Stimulated activated naive B cell treated with anti-CD40 and anti-IgM and Interleukin-4, amounts not matched to agents 10 μg/mL and 1 μg/mL and 100 μg/mL, for 72 hours (primary cell): Measurements from ENCODE around the gene PEX5L.
"Not testable (repeated sequence)": the region's sequence is repeated elsewhere in the genome, so short reads cannot be mapped to it uniquely, and the experiment has no call there.

Experiments
- ATAC-seq, 2 donors: fragments of 150-1000 bp; cut with Tn5 transposase; replicated peaks; 2 replicates each; pipeline ENCODE4 v1.10.0; 2021; ENCODE audit warnings: moderate library complexity in 1 of 2
- DNase-seq: peaks from one replicate; pipeline ENCODE4 v3.0.0; 2021
- H3K27ac Mint-ChIP-seq: one replicate; pipeline ENCODE4 v1.8.0; 2022; ENCODE audit warnings: mild to moderate bottlenecking, mixed read lengths
- H3K27me3 Mint-ChIP-seq, 2 donors: one replicate each; pipeline ENCODE4 v1.8.0; 2022; ENCODE audit warnings: mixed read lengths in 2 of 2
- H3K36me3 Mint-ChIP-seq, 2 donors: one replicate each; pipeline ENCODE4 v1.8.0; 2022; ENCODE audit warnings: mixed read lengths in 2 of 2, mild to moderate bottlenecking in 1 of 2
- H3K4me1 Mint-ChIP-seq, 2 donors: one replicate each; pipeline ENCODE4 v1.8.0; 2022; ENCODE audit warnings: mixed read lengths in 2 of 2, mild to moderate bottlenecking in 1 of 2
- H3K4me3 Mint-ChIP-seq, 2 donors: one replicate each; pipeline ENCODE4 v1.8.0; 2022; ENCODE audit warnings: mild to moderate bottlenecking in 2 of 2, mixed read lengths in 2 of 2, moderate library complexity in 1 of 2
- H3K9me3 Mint-ChIP-seq, 2 donors: one replicate each; pipeline ENCODE4 v1.8.0; 2022; ENCODE audit warnings: mixed read lengths in 2 of 2, mild to moderate bottlenecking in 1 of 2

The PEX5L gene

DNA sequence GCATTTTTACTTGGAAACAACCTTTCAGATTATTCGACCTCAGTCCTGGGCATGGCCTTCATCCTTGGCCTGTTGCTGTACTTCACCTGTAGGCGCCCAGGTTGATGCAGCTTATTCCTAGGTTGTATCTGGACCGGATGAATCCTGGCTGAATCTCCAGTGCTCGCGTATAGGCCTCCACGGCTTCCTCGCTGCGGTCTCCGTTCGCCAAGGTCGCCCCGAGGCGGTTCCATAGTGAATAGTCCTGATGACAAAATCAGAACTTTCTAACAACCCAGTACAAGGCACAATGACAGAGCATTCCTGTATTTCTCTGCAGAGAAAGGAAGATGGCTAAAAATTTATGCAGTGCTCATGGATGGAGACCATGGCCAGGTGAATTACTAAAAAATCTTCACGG lies 229.1 kb downstream of the PEX5L start:
- ATAC-seq (no peak), DNase-seq (no peak)
- no peaks in the 10 kb centered on the region for H3K27me3 Mint-ChIP-seq
- H3K4me1 Mint-ChIP-seq: peaks cover 0 to 7% of the 10 kb centered on the region in 2 donors
- no peaks in the 10 kb centered on the region for H3K36me3 Mint-ChIP-seq
- no peak overlapping the region for H3K4me3 Mint-ChIP-seq
- H3K9me3 Mint-ChIP-seq: no peaks in the 10 kb centered on the region
- no peak overlapping the region for H3K27ac Mint-ChIP-seq

DNA sequence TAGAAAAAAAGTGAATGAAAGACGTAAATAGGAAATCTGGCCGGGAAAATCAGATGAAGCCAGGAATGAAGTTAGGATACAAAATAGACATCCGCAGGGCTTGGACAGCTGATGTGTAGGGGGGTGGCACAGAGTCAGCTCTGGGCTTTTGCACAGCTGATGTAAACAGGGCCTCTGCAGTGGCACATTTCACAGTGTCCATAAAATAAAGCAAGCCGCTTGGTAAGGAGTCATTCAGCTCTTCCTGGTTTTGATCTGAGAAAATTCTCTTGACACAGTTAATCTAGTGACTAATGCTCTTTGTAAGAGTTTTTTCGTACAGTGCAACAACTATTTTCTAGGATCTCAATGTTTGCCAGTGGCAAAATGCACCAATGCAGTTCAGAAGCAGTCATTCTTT lies 230.6 kb downstream of the PEX5L start:
- no peaks in the 10 kb centered on the region for H3K27me3 Mint-ChIP-seq
- no peak overlapping the region for H3K4me3 Mint-ChIP-seq
- H3K4me1 Mint-ChIP-seq: peaks cover 0 to 1% of the 10 kb centered on the region in 2 donors
- H3K27ac Mint-ChIP-seq: no peak overlapping the region
- ATAC-seq (no peak), DNase-seq (no peak)
- no peaks in the 10 kb centered on the region for H3K36me3 Mint-ChIP-seq
- H3K9me3 Mint-ChIP-seq: no peaks in the 10 kb centered on the region

DNA sequence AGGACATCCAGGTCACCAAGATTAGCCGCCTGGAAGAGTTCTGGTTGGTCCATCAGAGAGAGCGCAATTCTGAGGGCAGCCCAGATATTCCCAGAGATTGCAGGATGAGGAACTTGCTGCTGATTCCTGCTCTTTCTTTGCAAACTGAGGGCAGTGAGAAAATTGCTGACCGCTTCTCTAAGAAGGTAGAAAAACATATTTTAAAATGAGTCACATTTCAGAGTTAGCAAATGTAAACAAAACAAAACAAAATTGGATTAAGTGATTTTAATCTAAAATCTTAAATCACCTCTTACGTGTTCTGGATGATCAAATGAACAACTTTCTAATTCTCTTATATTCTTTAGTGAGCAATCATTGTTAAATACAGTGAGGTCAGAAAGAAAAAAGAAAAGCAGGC lies 234.9 kb downstream of the PEX5L start:
- Mint-ChIP-seq H3K4me1 (no peaks in the 10 kb centered on the region), H3K9me3 (no peaks in the 10 kb centered on the region), H3K27ac (no peak overlapping the region), H3K4me3 (no peak overlapping the region), H3K27me3 (no peaks in the 10 kb centered on the region), H3K36me3 (peaks cover 0 to 2% of the 10 kb centered on the region in 2 donors)
- ATAC-seq (no peak), DNase-seq (no peak)

DNA sequence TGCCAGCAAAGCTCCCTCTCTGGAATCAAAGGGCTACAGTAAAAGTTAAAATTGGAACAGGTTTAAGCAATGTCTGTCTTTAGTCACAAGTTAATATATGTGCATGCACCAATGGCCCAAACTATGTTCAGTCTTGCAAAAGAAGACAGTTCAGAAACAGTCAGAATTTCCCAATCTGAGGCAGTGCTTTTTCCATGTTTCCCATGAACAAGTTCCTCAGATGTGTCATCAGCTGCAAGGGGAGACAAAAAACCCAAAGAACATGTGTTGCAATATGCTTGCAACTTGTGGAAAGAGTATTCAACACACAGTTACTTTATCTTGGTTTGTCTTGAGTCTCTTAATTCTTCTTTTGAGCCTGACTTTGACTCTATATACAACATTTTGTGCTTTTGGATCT lies 235.5 kb downstream of the PEX5L start:
- Mint-ChIP-seq H3K27ac (no peak overlapping the region), H3K36me3 (peaks cover 0 to 2% of the 10 kb centered on the region in 2 donors), H3K4me3 (no peak overlapping the region), H3K27me3 (no peaks in the 10 kb centered on the region), H3K9me3 (no peaks in the 10 kb centered on the region), H3K4me1 (peaks cover 0 to 4% of the 10 kb centered on the region in 2 donors)
- ATAC-seq (no peak), DNase-seq (no peak)

DNA sequence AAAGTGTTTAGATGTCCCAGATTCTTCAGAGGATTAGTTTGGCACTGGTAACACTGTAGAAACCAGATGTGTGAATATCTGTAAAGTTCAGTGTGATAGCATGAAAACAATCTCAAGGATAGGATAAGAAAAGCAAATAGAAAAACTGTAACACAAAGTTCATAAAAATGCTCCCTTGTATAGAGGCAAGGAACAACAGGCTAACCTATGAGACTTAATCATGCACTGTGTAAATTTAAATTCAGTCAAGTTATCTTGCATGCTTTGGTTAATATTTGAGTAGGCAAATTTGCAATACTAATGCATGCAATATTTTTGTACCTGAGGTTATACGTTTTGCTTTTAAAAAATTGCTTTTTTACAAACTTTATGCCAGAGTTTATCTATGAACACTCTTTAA lies 239.5 kb downstream of the PEX5L start:
- no peak for ATAC-seq
- DNase-seq: no peak
- peaks cover 0 to 8% of the 10 kb centered on the region in 2 donors for H3K4me1 Mint-ChIP-seq
- no peak overlapping the region for H3K4me3 Mint-ChIP-seq
- no peaks in the 10 kb centered on the region for H3K27me3 Mint-ChIP-seq
- H3K36me3 Mint-ChIP-seq: peaks cover 0 to 2% of the 10 kb centered on the region in 2 donors
- no peaks in the 10 kb centered on the region for H3K9me3 Mint-ChIP-seq
- H3K27ac Mint-ChIP-seq: no peak overlapping the region

DNA sequence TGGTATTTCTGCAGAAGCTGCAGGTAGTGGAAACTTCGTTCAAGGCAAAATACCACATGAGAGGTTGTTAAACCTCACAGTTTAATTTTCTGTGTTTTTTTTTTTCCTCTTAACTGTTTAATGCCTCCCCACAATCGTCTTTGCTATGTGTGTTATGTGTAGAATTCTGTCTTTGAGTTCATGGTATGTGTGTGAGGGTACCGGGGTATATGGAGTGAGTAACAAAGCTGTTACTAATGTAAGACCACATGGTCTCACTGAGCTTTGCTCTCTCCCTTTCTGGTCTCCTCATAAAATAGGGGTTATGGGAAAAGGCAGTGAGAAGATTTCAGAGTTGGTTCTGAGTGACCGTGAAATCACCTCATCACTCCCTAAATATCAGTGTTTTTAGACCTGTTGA lies 240.3 kb downstream of the PEX5L start:
- DNase-seq: no peak

DNA sequence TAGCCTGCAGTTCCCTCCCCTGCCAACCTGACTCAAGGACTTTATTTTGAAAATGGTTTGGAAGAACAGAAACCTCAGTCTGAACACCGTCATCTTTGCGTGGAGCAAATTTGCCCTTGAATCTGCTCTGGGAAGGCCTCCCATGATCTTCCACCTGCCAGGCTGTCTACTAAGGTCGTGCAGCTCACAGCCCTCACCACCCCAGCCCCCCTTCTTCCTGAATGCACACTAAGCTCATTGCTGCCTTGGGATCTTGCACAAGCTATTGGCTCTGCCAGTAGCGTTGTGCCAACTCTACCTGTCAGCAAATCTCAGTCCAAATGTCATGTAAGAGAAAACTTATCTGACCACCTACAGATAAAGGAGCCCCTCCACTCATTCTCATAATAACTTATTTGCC lies 242.4 kb downstream of the PEX5L start:
- Mint-ChIP-seq H3K27ac (no peak overlapping the region), H3K4me3 (no peak overlapping the region), H3K36me3 (peaks cover 3 to 6% of the 10 kb centered on the region in 2 donors), H3K27me3 (no peaks in the 10 kb centered on the region), H3K9me3 (no peaks in the 10 kb centered on the region), H3K4me1 (peaks cover 0 to 8% of the 10 kb centered on the region in 2 donors)
- ATAC-seq (no peak), DNase-seq (no peak)

More for the DNA sequence above, 240.3 kb downstream of the PEX5L start:
- Mint-ChIP-seq H3K4me1 (peaks cover 0 to 8% of the 10 kb centered on the region in 2 donors), H3K9me3 (no peaks in the 10 kb centered on the region), H3K27ac (no peak overlapping the region), H3K27me3 (no peaks in the 10 kb centered on the region), H3K36me3 (peaks cover 0 to 2% of the 10 kb centered on the region in 2 donors), H3K4me3 (peak overlapping the region in 1 of 2 donors; percentile 20)
- ATAC-seq: peak in 1 of 2 donors; percentile 48

DNA sequence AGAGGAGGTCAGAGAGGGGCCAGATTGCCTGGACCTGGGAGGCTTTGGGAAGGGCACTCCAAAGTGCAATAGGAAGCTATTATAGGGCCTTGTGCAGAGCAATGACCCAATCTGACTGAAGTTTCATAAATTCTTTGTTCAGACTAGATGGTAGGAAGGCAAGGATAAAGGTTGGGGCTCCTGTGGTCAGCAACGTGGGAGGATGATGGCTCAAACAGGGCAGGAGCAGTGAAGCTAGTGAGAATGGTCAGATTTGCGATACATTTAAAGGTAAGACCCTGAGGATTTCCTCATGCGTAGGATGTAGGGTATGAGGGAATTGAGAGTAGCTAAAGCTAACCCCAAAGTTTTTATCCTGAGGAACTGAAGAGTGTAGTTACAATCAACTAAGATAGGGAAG lies 244.9 kb downstream of the PEX5L start:
- Mint-ChIP-seq H3K4me3 (no peak overlapping the region), H3K36me3 (peaks cover 7% of the 10 kb centered on the region in 2 donors), H3K9me3 (no peaks in the 10 kb centered on the region), H3K27me3 (no peaks in the 10 kb centered on the region), H3K27ac (no peak overlapping the region), H3K4me1 (peaks cover 0 to 8% of the 10 kb centered on the region in 2 donors)
- ATAC-seq: no peak
- DNase-seq: no peak

DNA sequence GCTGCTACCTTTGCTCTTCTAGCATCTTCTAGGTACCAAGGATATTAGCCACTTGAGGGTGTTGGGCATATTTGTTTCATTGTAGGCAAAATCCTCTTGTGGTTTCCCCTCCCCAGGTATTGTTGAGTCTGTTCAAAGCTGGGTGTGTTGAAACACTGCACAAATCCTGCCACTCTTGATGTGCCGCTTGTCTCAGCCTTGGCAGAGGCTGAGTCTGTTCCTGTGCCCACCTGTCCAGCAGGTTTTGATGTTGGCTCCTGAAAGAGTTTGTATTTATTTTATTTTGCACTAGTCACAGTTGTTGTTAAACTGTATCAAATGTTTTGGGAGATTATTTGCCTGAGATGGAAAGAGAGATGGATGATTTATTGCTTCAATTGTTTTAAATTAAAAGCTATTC lies 247.7 kb downstream of the PEX5L start:
- H3K27me3 Mint-ChIP-seq: no peaks in the 10 kb centered on the region
- no peaks in the 10 kb centered on the region for H3K9me3 Mint-ChIP-seq
- no peak overlapping the region for H3K27ac Mint-ChIP-seq
- no peak for ATAC-seq
- DNase-seq: no peak
- H3K4me1 Mint-ChIP-seq: no peaks in the 10 kb centered on the region
- H3K36me3 Mint-ChIP-seq: peaks cover 9 to 19% of the 10 kb centered on the region in 2 donors
- no peak overlapping the region for H3K4me3 Mint-ChIP-seq

DNA sequence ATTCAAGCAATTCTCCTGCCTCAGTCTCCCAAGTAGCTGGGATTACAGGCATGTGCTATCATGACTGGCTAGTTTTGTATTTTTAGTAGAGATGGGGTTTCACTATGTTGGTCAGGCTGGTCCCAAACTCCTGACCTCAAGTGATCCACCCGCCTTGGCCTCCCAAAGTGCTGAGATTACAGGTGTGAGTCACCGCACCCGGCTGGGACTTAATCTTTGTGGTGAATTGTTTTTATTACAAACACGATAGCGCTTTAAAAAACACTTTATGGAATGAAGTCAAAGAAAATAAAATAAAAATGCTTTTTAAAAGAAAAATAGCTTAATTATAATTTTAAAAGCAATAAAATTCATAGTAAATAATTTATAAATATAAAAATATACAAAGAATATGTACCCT lies 253.9 kb downstream of the PEX5L start:
- not testable (repeated sequence) for H3K4me3 Mint-ChIP-seq, ATAC-seq, H3K27me3 Mint-ChIP-seq, H3K4me1 Mint-ChIP-seq, H3K27ac Mint-ChIP-seq, H3K9me3 Mint-ChIP-seq, DNase-seq
- peaks cover 37 to 53% of the 10 kb centered on the region in 2 donors for H3K36me3 Mint-ChIP-seq

DNA sequence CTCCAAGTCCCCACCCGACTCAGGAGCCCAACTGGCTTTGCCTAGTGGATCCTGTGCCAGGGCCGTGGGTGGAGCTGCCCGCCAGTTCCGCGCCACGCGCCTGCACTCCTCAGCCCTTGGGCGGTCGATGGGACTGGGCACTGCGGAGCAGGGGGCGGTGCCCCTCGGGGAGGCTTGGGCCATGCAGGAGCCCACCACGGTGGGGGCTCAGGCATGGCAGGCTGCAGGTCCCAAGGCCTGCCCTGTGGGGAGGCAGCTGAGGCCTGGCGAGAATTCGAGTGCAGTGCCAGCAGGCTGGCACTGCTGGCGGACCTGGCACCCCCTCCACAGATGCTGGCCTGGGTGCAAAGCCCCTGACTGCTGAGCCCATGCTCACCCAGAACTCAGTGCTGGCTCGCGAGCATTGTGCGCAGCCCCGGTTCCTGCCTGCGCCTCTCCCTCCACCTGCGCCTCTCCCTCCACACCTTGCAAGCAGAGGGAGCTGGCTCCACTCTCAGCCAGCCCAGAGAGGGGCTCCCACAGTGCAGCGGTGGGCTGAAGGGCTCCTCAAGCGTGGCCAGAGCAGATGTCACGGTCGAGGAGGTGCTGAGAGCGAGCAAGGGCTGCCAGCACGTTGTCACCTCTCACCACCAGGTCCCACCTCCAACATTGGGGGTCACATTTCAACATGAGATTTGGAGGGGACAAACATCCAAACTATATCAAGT lies 261.2 kb downstream of the PEX5L start:
- peaks cover 50 to 72% of the 10 kb centered on the region in 2 donors for H3K36me3 Mint-ChIP-seq
- no peaks in the 10 kb centered on the region for H3K27me3 Mint-ChIP-seq
- DNase-seq (no peak), ATAC-seq (no peak)
- H3K27ac Mint-ChIP-seq: peak overlapping the region; percentile 62
- peaks cover 8 to 12% of the 10 kb centered on the region in 2 donors for H3K9me3 Mint-ChIP-seq
- no peaks in the 10 kb centered on the region for H3K4me1 Mint-ChIP-seq
- H3K4me3 Mint-ChIP-seq: no peak overlapping the region

DNA sequence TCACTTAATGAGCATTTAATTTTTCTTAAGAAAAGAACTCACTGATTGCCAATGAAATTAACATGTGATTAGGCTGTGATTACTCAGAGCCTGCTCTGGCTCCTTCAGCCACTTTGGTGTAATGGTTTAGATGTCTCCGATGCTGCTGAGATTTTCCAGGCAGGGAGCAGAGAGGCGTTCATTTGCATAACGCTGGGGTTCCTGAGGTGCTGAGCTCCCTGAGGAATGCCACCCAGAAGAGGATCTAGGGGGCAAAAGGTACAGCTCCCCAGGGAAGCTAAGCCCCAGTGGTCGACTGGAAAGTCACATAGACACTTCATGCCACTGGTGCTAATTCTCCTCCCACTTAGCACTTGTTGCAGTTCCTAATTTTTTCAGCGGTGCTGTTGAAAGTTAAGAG lies 264.4 kb downstream of the PEX5L start:
- no peak overlapping the region for H3K4me3 Mint-ChIP-seq
- H3K27ac Mint-ChIP-seq: no peak overlapping the region
- peaks cover 0 to 5% of the 10 kb centered on the region in 2 donors for H3K9me3 Mint-ChIP-seq
- no peak for DNase-seq
- H3K27me3 Mint-ChIP-seq: no peaks in the 10 kb centered on the region
- H3K4me1 Mint-ChIP-seq: peaks cover 0 to 3% of the 10 kb centered on the region in 2 donors
- no peak for ATAC-seq
- peaks cover 33 to 63% of the 10 kb centered on the region in 2 donors for H3K36me3 Mint-ChIP-seq

DNA sequence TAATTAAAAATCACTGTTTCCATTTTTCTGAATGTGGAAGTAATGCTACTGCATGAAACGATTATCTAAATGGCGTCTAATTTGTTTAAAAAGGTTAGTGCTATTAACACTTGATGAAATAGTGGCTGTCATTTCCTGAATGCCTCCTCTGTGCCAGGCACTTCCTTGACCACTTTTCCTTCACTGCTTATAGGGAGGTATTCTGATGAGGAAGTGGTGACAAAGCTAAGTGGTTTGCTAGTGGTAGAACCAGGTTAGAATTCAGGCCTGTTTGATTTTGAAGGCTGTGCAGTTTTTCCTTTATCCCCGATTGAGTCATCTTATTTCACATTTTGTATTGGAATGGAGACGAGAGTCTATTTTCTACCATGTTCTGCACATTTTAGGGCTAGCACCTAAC lies 264.9 kb downstream of the PEX5L start:
- ATAC-seq (no peak), DNase-seq (no peak)
- H3K36me3 Mint-ChIP-seq: peaks cover 33 to 62% of the 10 kb centered on the region in 2 donors
- no peaks in the 10 kb centered on the region for H3K27me3 Mint-ChIP-seq
- H3K4me1 Mint-ChIP-seq: peaks cover 0 to 3% of the 10 kb centered on the region in 2 donors
- H3K4me3 Mint-ChIP-seq: no peak overlapping the region
- peaks cover 0 to 5% of the 10 kb centered on the region in 2 donors for H3K9me3 Mint-ChIP-seq
- H3K27ac Mint-ChIP-seq: no peak overlapping the region

DNA sequence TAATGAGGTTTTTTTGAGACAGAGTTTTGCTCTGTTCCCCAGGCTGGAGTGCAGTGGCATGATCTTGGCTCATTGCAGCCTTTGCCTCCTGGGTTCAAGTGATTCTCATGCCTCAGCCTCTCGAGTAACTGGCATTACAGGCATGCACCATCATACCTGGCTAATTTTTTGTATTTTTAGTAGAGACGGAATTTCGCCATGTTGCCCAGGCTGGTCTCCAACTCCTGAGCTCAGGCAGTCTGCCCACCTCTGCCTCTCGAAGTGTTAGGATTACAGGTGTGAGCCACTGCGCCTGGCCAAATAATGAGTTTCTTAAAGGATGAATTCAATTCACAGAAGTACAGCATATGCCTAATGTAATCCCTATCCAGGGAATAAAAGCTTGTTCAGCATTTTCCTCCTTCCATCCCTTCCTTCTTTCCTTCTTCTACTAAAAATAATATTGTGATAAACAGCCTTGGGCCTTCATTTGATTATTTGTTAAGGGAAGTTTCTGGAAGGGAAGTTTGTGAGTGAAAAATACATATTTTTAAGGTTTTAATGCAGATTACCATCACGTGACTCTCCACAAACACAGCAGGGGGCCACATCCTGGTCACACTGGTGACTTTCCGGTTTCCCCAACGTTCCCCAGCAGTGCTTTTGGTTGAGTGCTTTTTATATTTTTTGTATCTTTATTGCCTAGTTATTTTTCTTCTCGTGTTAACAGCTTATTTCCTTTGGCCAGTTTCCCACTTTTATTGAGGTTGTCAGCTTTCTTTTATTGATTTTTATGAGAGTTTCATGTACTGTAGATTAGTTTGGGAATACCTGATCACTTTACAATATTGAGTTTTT lies 267.1 kb downstream of the PEX5L start:
- ATAC-seq (no peak), DNase-seq (no peak)
- Mint-ChIP-seq H3K4me1 (peaks cover 0 to 3% of the 10 kb centered on the region in 2 donors), H3K27ac (no peak overlapping the region), H3K9me3 (peaks cover 0 to 1% of the 10 kb centered on the region in 2 donors), H3K4me3 (no peak overlapping the region), H3K27me3 (no peaks in the 10 kb centered on the region), H3K36me3 (peaks cover 35 to 60% of the 10 kb centered on the region in 2 donors)

DNA sequence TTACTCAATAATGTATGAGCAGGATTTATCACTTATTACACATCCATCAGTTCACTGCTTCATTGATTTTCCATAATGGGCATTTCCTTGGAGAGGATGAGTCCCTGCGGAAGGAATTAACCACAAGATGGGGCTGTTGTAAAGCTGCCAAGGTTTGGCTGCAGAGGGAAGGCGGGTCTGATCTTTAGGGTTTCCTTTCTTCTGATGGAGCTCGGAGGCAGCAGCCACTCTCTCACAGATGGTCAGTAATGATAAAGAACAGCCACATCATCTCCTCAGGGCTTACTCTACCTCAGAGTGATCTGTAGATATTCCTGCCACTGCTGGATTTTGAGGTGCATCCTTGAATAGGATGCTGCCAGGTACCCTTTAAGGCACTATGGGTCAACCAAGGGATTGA lies 268.7 kb downstream of the PEX5L start:
- Mint-ChIP-seq H3K4me1 (peaks cover 0 to 3% of the 10 kb centered on the region in 2 donors), H3K27me3 (no peaks in the 10 kb centered on the region)
- DNase-seq: no peak

More for the DNA sequence above, 268.7 kb downstream of the PEX5L start:
- no peak overlapping the region for H3K4me3 Mint-ChIP-seq
- no peak for ATAC-seq
- H3K27ac Mint-ChIP-seq: no peak overlapping the region
- H3K9me3 Mint-ChIP-seq: no peaks in the 10 kb centered on the region
- H3K36me3 Mint-ChIP-seq: peaks cover 29 to 50% of the 10 kb centered on the region in 2 donors
